AG09309 (cell line): ENCODE measurements around the gene SEMA4G.

Experiments used
- DNase-seq: peaks from one replicate; pipeline ENCODE4 v3.0.0-alpha.2; 2010; ENCODE audit warnings: low read depth
- H3K4me3 ChIP-seq: 2 replicates; pipeline ENCODE4 v1.5.1; 2011; ENCODE audit warnings: mild to moderate bottlenecking, low read depth, low read length, moderate library complexity; ENCODE audit not compliant: control insufficient read depth
- TF ChIP-seq, protein P1 (sequence below): IDR thresholded peaks from 2 replicates; pipeline ENCODE4 v1.5.1; 2011; ENCODE audit warnings: mild to moderate bottlenecking, low read depth, low read length, inconsistent platforms; ENCODE audit not compliant: insufficient read depth, control insufficient read depth; ENCODE audit errors: missing control alignments

The SEMA4G gene

DNA sequence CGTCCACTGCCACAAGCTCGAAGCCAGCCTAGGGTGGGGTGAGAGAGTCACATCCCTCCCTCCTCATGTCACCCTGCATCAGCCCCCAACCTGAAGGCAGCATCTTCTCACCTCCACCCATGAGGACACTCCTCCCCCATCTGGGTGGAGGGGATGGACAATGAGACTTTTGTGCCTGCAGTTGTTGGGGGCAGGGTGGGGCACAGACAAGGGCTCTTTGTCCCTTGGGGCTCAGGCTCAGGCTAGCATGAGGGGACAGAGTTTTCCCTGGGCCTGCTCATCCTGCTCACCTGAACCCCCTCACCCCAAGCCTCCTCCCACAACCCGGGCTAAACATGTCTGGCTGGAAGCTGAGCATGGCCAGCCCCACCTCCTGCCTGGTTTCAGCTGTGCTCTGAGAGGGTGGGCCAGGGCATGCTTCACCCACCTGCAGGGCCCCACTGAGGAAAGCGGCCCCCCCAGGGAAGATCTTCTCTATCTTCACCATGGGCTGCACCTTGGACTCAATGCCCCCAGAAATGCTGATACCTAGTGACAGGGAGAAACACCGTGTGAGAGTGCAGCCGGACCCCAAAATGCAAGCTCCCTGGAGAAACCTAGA is 39.6 kb downstream of the SEMA4G start:
- TF ChIP-seq, protein P1, sequence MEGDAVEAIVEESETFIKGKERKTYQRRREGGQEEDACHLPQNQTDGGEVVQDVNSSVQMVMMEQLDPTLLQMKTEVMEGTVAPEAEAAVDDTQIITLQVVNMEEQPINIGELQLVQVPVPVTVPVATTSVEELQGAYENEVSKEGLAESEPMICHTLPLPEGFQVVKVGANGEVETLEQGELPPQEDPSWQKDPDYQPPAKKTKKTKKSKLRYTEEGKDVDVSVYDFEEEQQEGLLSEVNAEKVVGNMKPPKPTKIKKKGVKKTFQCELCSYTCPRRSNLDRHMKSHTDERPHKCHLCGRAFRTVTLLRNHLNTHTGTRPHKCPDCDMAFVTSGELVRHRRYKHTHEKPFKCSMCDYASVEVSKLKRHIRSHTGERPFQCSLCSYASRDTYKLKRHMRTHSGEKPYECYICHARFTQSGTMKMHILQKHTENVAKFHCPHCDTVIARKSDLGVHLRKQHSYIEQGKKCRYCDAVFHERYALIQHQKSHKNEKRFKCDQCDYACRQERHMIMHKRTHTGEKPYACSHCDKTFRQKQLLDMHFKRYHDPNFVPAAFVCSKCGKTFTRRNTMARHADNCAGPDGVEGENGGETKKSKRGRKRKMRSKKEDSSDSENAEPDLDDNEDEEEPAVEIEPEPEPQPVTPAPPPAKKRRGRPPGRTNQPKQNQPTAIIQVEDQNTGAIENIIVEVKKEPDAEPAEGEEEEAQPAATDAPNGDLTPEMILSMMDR: no peak
- H3K4me3 ChIP-seq: no peak overlapping the region
- no peak for DNase-seq

GRCh38 chr10:101010329-101010728 is 41.0 kb downstream of the SEMA4G start:
- DNase-seq: no peak
- TF ChIP-seq, protein P1: no peak
- H3K4me3 ChIP-seq: no peak overlapping the region

- no peak for DNase-seq
- H3K4me3 ChIP-seq: no peak overlapping the region
- TF ChIP-seq, protein P1: peak; percentile 43
These were observed 42.5 kb downstream of the SEMA4G start for GRCh38 chr10:101011517-101012423.

GRCh38 chr10:101012525-101013364 is 43.4 kb downstream of the SEMA4G start:
- DNase-seq: no peak
- no peak overlapping the region for H3K4me3 ChIP-seq
- TF ChIP-seq, protein P1: peak; percentile 84

DNA sequence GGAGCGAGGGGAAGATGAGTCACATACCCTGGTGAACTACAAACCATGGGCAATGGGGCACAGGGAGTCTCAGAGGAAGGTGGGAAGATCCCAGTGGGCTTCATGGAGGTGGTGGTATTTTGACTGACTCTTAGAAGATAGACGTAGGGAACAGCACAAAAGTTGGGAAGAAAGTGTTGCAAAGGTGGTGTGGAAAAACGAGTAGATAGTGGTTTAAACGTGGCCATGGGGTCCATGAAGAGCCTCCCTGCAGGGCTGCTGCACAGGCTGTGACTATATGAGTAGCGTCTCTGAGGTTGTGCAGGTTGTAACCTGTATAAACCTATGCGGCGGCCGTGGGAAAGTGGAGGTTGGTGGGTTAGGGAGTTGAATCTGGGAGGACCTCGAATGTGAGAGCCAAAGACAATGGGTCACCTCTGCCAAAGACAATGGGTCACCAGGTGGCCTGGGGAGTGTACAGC is 44.1 kb downstream of the SEMA4G start:
- TF ChIP-seq, protein P1: no peak
- DNase-seq: no peak
- no peak overlapping the region for H3K4me3 ChIP-seq

- H3K4me3 ChIP-seq: no peak overlapping the region
- DNase-seq: no peak
- TF ChIP-seq, protein P1: peak; percentile 94
These were observed 45.1 kb downstream of the SEMA4G start for GRCh38 chr10:101014230-101014884.
